IMR-90 (cell line): Measurements from ENCODE around the gene NUP210L. TPM values are rescaled to one million over a fixed set of nuclear protein-coding genes. Genes with fewer than 3 reads are reported as not detected.

Experiments
- ATAC-seq: fragments of 200-7000 bp; cut with Tn5 transposase; 2 replicates; pipeline ENCODE4 v1.9.1; 2020; ENCODE audit warnings: low read depth, mild to moderate bottlenecking, moderate library complexity
- BruUV-seq: library from RNA; stranded (reverse); fragments of 400-500 nt; replicated peaks from 2 replicates; lab custom pipeline; 2021; lab: Mats Ljungman, UMichigan
- CTCF ChIA-PET: fragments of 300-600 bp; formaldehyde crosslinking; extraction: SDS; loops from one replicate; lab custom pipeline; 2021; ENCODE audit warnings: antibody characterized with exemption; lab: Yijun Ruan, JAX
- POLR2A ChIA-PET: fragments of 300-600 bp; sonication (Branson Sonifier 250); formaldehyde crosslinking; loops from one replicate; lab custom pipeline; 2022; ENCODE audit warnings: antibody characterized with exemption; ENCODE audit not compliant: unreplicated experiment; lab: Charles Lee
- DNase-seq: peaks from one replicate; pipeline ENCODE4 v3.0.0; 2013
- H2AFZ ChIP-seq: replicated peaks from 2 replicates; pipeline ENCODE3; 2013; ENCODE audit warnings: low read length, mild to moderate bottlenecking; ENCODE audit not compliant: poor library complexity
- H2AK5ac ChIP-seq: 2 replicates; pipeline ENCODE4 v1.6.1; 2013; ENCODE audit warnings: low read depth, low read length, inconsistent platforms
- H2AK9ac ChIP-seq: replicated peaks from 2 replicates; pipeline ENCODE3; 2013; ENCODE audit warnings: mild to moderate bottlenecking, low read depth, low read length, moderate library complexity; ENCODE audit not compliant: poor library complexity
- H2BK120ac ChIP-seq: 2 replicates; pipeline ENCODE4 v1.6.1; 2013; ENCODE audit warnings: low read depth, low read length, inconsistent platforms
- H2BK15ac ChIP-seq: 3 replicates; pipeline ENCODE4 v1.6.1; 2013; ENCODE audit warnings: low read depth, low read length, inconsistent platforms
- H2BK20ac ChIP-seq: 2 replicates; pipeline ENCODE4 v1.6.1; 2013; ENCODE audit warnings: low read depth, mild to moderate bottlenecking, inconsistent platforms, low read length, moderate library complexity
- H2BK5ac ChIP-seq: 2 replicates; pipeline ENCODE4 v1.6.1; 2013; ENCODE audit warnings: mild to moderate bottlenecking, low read depth, low read length, inconsistent platforms; ENCODE audit not compliant: poor library complexity, severe bottlenecking
- H3K14ac ChIP-seq: replicated peaks from 2 replicates; pipeline ENCODE4 v1.6.1; 2013; ENCODE audit warnings: low read depth, low read length, inconsistent platforms
- H3K18ac ChIP-seq: 2 replicates; pipeline ENCODE4 v1.6.1; 2013; ENCODE audit warnings: low read depth, low read length, control low read depth
- H3K23ac ChIP-seq: 2 replicates; pipeline ENCODE4 v1.6.1; 2013; ENCODE audit warnings: low read depth, low read length, inconsistent platforms
- H3K27ac ChIP-seq: 2 replicates; pipeline ENCODE4 v1.5.1; 2013; ENCODE audit warnings: mild to moderate bottlenecking, control low read depth, low read length; ENCODE audit not compliant: insufficient read depth
- H3K27me3 ChIP-seq: 2 replicates; pipeline ENCODE4 v1.6.1; 2013; ENCODE audit warnings: low read length; ENCODE audit not compliant: control insufficient read depth, insufficient read depth
- H3K36me3 ChIP-seq: 2 replicates; pipeline ENCODE4 v1.6.1; 2013; ENCODE audit warnings: low read length, mixed read lengths; ENCODE audit not compliant: control insufficient read depth, insufficient read depth
- H3K4ac ChIP-seq: 2 replicates; pipeline ENCODE4 v1.6.1; 2013; ENCODE audit warnings: low read depth, low read length, inconsistent platforms
- H3K4me1 ChIP-seq: 2 replicates; pipeline ENCODE4 v1.6.1; 2013; ENCODE audit warnings: low read length, mixed read lengths; ENCODE audit not compliant: control insufficient read depth, insufficient read depth
- H3K4me2 ChIP-seq: 2 replicates; pipeline ENCODE4 v1.6.1; 2013; ENCODE audit warnings: low read depth, mild to moderate bottlenecking, control low read depth, low read length, moderate library complexity
- H3K4me3 ChIP-seq: 2 replicates; pipeline ENCODE4 v1.5.1; 2013; ENCODE audit warnings: low read depth, mild to moderate bottlenecking, control low read depth, low read length, moderate library complexity; ENCODE audit not compliant: insufficient read depth
- H3K56ac ChIP-seq: 2 replicates; pipeline ENCODE4 v1.6.1; 2013; ENCODE audit warnings: low read length, inconsistent platforms; ENCODE audit not compliant: insufficient read depth; ENCODE audit errors: extremely low read depth
- H3K79me1 ChIP-seq, 2 experiments: 2 replicates each; pipeline ENCODE4 v1.6.1; 2013; ENCODE audit warnings: low read length in 2 of 2, inconsistent platforms in 1 of 2, low read depth in 1 of 2
- H3K9ac ChIP-seq: 2 replicates; pipeline ENCODE4 v1.6.1; 2013; ENCODE audit warnings: low read depth, low read length, control low read depth
- H3K9me1 ChIP-seq: 2 replicates; pipeline ENCODE4 v1.6.1; 2013; ENCODE audit warnings: low read length, inconsistent platforms; ENCODE audit not compliant: insufficient read depth
- H3K9me3 ChIP-seq: 2 replicates; pipeline ENCODE4 v1.6.1; 2013; ENCODE audit warnings: low read length; ENCODE audit not compliant: control insufficient read depth, insufficient read depth
- H4K20me1 ChIP-seq: 2 replicates; pipeline ENCODE4 v1.6.1; 2013; ENCODE audit warnings: low read length, inconsistent platforms; ENCODE audit not compliant: insufficient read depth
- H4K5ac ChIP-seq: 2 replicates; pipeline ENCODE4 v1.6.1; 2013; ENCODE audit warnings: mild to moderate bottlenecking, low read depth, low read length, control low read depth
- H4K8ac ChIP-seq, 2 experiments: 2 replicates each; pipeline ENCODE4 v1.6.1; 2013; ENCODE audit warnings: low read depth in 2 of 2, low read length in 2 of 2, control low read depth in 1 of 2, inconsistent platforms in 1 of 2
- H4K91ac ChIP-seq: 2 replicates; pipeline ENCODE4 v1.6.1; 2013; ENCODE audit warnings: low read depth, low read length, inconsistent platforms; ENCODE audit not compliant: insufficient read depth
- BHLHE40 ChIP-seq: fragments of 150-350 bp; IDR thresholded peaks from 2 replicates; pipeline ENCODE4 v1.6.1; 2016; ENCODE audit warnings: mild to moderate bottlenecking, low read depth, low read length
- CHD1 ChIP-seq: IDR thresholded peaks from 2 replicates; pipeline ENCODE4 v1.6.1; 2012; ENCODE audit warnings: low read depth, low read length, improper control_type of control experiment
- CTCF ChIP-seq: conservative IDR thresholded peaks from 2 replicates; pipeline ENCODE4 v1.5.1; 2012; ENCODE audit warnings: mild to moderate bottlenecking, low read depth, low read length, improper control_type of control experiment
- ELK1 ChIP-seq: fragments of 150-350 bp; IDR thresholded peaks from 2 replicates; pipeline ENCODE4 v1.6.1; 2016; ENCODE audit warnings: low read depth, mild to moderate bottlenecking, low read length, moderate library complexity, borderline replicate concordance
- MAFK ChIP-seq: IDR thresholded peaks from 2 replicates; pipeline ENCODE4 v1.6.1; 2012; ENCODE audit warnings: low read depth, low read length, improper control_type of control experiment
- MAZ ChIP-seq: IDR thresholded peaks from 2 replicates; pipeline ENCODE4 v1.6.1; 2012; ENCODE audit warnings: low read depth, mild to moderate bottlenecking, low read length, improper control_type of control experiment, moderate library complexity, borderline replicate concordance
- MXI1 ChIP-seq: IDR thresholded peaks from 2 replicates; pipeline ENCODE4 v1.6.1; 2012; ENCODE audit warnings: low read depth, mild to moderate bottlenecking, low read length, moderate library complexity, borderline replicate concordance
- NFE2L2 ChIP-seq: fragments of 150-350 bp; IDR thresholded peaks from 2 replicates; pipeline ENCODE4 v1.6.1; 2016; ENCODE audit warnings: low read depth, mild to moderate bottlenecking, low read length
- POLR2A ChIP-seq: IDR thresholded peaks from 2 replicates; pipeline ENCODE4 v1.6.1; 2012; ENCODE audit warnings: mild to moderate bottlenecking, low read depth, low read length
- RCOR1 ChIP-seq: IDR thresholded peaks from 2 replicates; pipeline ENCODE4 v1.6.1; 2012; ENCODE audit warnings: mild to moderate bottlenecking, low read length, improper control_type of control experiment; ENCODE audit not compliant: insufficient replicate concordance
- RFX5 ChIP-seq: IDR thresholded peaks from 2 replicates; pipeline ENCODE4 v1.8.0; 2012; ENCODE audit warnings: low read depth, mild to moderate bottlenecking, low read length, moderate library complexity
- SMC3 ChIP-seq: fragments of 150-350 bp; IDR thresholded peaks from 2 replicates; pipeline ENCODE4 v1.6.1; 2016; ENCODE audit warnings: low read depth, mild to moderate bottlenecking, antibody characterized with exemption, low read length, moderate library complexity
- WGBS, 2 experiments: methylation state at CpG; one replicate each; pipeline versions ENCODE4 v1.1.5 to v1.1.7; 2013; ENCODE audit warnings: missing lambda C conversion rate in 2 of 2; ENCODE audit not compliant: insufficient read length in 1 of 2; ENCODE audit errors: extremely low coverage in 2 of 2; 5-methylcytosine and 5-hydroxymethylcytosine counted together
- dilution Hi-C: fragments of 300-500 bp; cut with HindIII; formaldehyde crosslinking; loops from one replicate; pipeline ENCODE4 v1.14.3; 2018; ENCODE audit warnings: low sequenced_read_pairs; ENCODE audit not compliant: unreplicated experiment
- in situ Hi-C: fragments of 300-500 bp; cut with MboI; formaldehyde crosslinking; loops from 3 replicates; pipeline ENCODE4 v1.14.3; 2019; ENCODE audit warnings: low sequenced_read_pairs, inconsistent platforms, mixed read lengths
- intact Hi-C: fragments of 100-400 bp; cut with micrococcal nuclease; formaldehyde crosslinking; loops from 2 replicates; pipeline ENCODE4 v1.10.0; 2022
- polyA plus RNA-seq, 3 experiments: library from polyadenylated mRNA; depleted of rRNA; stranded (reverse); fragments of >200 nt; gene quantifications; 2 replicates each; pipeline ENCODE4 v1.2.3, GENCODE V29; 2012; ENCODE audit warnings: low replicate concordance in 1 of 3
- total RNA-seq: library from RNA; depleted of rRNA; stranded (reverse); fragments of >200 nt; gene quantifications from 2 replicates; pipeline ENCODE4 v1.2.3, GENCODE V29; 2012

The NUP210L gene
- total and polyA plus RNA-seq, 2 of the 4 experiments (the other 2 are of a cell fraction) = under 0.01 to 0.02 TPM

DNA sequence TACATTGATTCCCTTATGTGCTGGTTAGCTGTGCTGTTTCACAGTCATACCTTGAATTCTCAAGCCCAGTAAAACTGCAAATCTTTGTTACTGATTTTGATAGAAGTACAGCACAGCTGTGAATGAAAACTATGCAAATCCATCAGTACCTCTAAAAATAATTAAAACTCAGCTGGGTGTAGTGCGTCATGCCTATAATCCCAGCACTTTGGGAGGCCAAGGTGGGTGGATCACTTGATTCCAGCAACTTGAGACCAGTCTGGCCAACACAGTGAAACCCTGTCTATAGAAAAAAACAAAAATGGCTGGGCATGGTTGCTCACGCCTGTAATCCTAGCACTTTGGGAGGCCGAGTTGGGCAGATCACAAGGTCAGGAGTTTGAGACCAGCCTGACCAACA, 61.2 kb downstream of the NUP210L start:
- Histone ChIP-seq H3K9ac (no peak overlapping the region), H4K5ac (no peak overlapping the region), H3K9me3 (no peaks in the 10 kb centered on the region; the same call in 1 of the 2 replicates), H3K4me1 (no peaks in the 10 kb centered on the region), H2BK120ac (no peak overlapping the region), H4K20me1 (no peaks in the 10 kb centered on the region), H3K27me3 (no peaks in the 10 kb centered on the region; the same call in 1 of the 2 replicates), H2AFZ (no peak overlapping the region), H4K91ac (no peak overlapping the region), H3K4me2 (no peak overlapping the region), H3K79me1 (no peaks in the 10 kb centered on the region), H3K23ac (no peak overlapping the region), H2AK5ac (no peak overlapping the region), H2BK15ac (no peak overlapping the region), H2BK5ac (no peak overlapping the region), H3K36me3 (no peaks in the 10 kb centered on the region), H3K9me1 (no peaks in the 10 kb centered on the region), H3K56ac (no peak overlapping the region), H3K18ac (no peak overlapping the region), H2BK20ac (no peak overlapping the region), H4K8ac (no peak overlapping the region), H3K14ac (no peak overlapping the region), H3K4me3 (no peak overlapping the region), H3K4ac (no peak overlapping the region), H2AK9ac (no peak overlapping the region), H3K27ac (no peak overlapping the region)
- DNase-seq (no peak), ATAC-seq (no peak)
- in situ Hi-C loops = no loop called here
- ChIA-PET POLR2A (no interaction called here), CTCF (interaction anchor here (0.6 kb wide), 1 partner anchor 19 kb away, joined by 4 read pairs; no protein-coding TSS in a partner anchor)
- BruUV-seq = no TSS peak
- intact Hi-C loops = no loop called here
- 75% methylated on average over 2 of the region's 3 CpGs; no CpG with 5 or more reads in 1 of the 2 experiments for WGBS, 2 experiments
- dilution Hi-C loops = no loop called here
- no peak for TF ChIP-seq NFE2L2
- TF ChIP-seq BHLHE40 = no peak
- no peak for TF ChIP-seq CHD1
- no peak for TF ChIP-seq ELK1
- no peak for TF ChIP-seq MXI1
- no peak for TF ChIP-seq RCOR1
- no peak for TF ChIP-seq RFX5
- TF ChIP-seq POLR2A = no peak
- no peak for TF ChIP-seq MAZ
- TF ChIP-seq CTCF = no peak
- no peak for TF ChIP-seq MAFK
- no peak for TF ChIP-seq SMC3
